BJ (cell line): ENCODE data around the gene IL9. TPM values are rescaled to one million over a fixed set of nuclear protein-coding genes. Genes with fewer than 3 reads are reported as not detected.

Source experiments
- CTCF ChIA-PET: fragments of 350-600 bp; formaldehyde crosslinking; extraction: SDS; loops from one replicate; lab custom pipeline; 2021; ENCODE audit warnings: antibody characterized with exemption, inconsistent platforms; lab: Yijun Ruan, JAX
- POLR2A ChIA-PET: fragments of 300-600 bp; sonication (Branson Sonifier 250); formaldehyde crosslinking; extraction: SDS; loops from one replicate; lab custom pipeline; 2021; ENCODE audit warnings: antibody characterized with exemption; lab: Charles Lee
- DNase-seq: peaks from one replicate; pipeline ENCODE4 v3.0.0-alpha.2; 2011; ENCODE audit warnings: low read depth
- H3K27me3 ChIP-seq: 2 replicates; pipeline ENCODE4 v1.6.0; 2011; ENCODE audit warnings: low read length; ENCODE audit not compliant: control insufficient read depth, insufficient read depth
- H3K36me3 ChIP-seq: 2 replicates; pipeline ENCODE4 v1.5.1; 2011; ENCODE audit warnings: low read length; ENCODE audit not compliant: control insufficient read depth, insufficient read depth
- H3K4me3 ChIP-seq: 2 replicates; pipeline ENCODE4 v1.5.1; 2011; ENCODE audit warnings: low read depth, mild to moderate bottlenecking, control low read depth, low read length
- polyA plus RNA-seq: library from polyadenylated mRNA; depleted of rRNA; stranded (reverse); fragments of >200 nt; gene quantifications from 2 replicates; pipeline ENCODE4 v1.2.3, GENCODE V29; 2011; rRNA removed
- TF ChIP-seq, protein P1 (sequence below): IDR thresholded peaks from 2 replicates; pipeline ENCODE4 v1.5.1; 2011; ENCODE audit warnings: low read depth, mild to moderate bottlenecking, control low read depth, inconsistent platforms, low read length, moderate library complexity; ENCODE audit not compliant: insufficient read depth

Gene IL9
- polyA plus RNA-seq, 1 experiment = not detected

DNA sequence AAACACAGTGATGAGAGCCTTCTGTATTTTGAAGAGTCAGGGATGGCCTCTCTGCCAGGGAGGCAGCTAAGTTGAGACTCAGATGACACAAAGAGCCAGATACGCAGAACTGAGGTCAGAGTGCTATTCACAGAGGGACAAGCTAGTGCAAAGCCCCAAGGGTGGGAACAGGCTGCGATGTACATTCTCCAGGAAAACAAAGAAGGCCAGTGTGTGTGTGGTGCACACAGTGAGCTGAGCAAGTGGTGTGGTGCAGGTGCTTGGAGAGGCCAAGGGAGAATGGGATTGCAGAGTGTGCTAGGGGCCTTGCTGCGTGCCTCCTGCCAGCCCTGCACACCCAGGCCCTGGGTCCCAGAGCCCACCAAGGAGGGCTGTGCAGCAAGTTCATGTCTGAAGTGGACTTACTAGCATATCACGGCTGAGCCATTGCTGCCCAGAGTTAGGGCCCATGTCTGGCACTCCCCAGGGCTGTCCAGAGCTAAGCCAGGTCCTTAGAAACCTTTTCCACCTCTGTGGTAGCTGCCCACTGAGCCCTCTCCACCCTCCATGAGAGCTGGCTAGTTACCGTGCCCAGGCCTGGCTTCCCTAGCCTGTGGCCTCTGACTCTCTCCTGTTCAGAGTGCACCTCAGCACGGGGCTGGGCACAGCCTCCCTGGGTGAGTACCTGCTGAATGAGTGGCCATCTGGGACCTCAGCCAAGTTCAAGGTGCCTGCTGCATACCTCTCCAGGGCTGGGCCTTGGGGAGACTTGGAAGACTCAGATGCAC, 51.9 kb downstream of the IL9 start:
- ChIA-PET POLR2A (no interaction called here), CTCF (interaction anchor here (0.9 to 2.5 kb wide), 2 partner anchors 9 to 282 kb away, joined by 3 to 10 read pairs; partner anchors contain the start of gene SLC25A48)
- TF ChIP-seq, protein P1, sequence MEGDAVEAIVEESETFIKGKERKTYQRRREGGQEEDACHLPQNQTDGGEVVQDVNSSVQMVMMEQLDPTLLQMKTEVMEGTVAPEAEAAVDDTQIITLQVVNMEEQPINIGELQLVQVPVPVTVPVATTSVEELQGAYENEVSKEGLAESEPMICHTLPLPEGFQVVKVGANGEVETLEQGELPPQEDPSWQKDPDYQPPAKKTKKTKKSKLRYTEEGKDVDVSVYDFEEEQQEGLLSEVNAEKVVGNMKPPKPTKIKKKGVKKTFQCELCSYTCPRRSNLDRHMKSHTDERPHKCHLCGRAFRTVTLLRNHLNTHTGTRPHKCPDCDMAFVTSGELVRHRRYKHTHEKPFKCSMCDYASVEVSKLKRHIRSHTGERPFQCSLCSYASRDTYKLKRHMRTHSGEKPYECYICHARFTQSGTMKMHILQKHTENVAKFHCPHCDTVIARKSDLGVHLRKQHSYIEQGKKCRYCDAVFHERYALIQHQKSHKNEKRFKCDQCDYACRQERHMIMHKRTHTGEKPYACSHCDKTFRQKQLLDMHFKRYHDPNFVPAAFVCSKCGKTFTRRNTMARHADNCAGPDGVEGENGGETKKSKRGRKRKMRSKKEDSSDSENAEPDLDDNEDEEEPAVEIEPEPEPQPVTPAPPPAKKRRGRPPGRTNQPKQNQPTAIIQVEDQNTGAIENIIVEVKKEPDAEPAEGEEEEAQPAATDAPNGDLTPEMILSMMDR = no peak
- DNase-seq = no peak
- H3K36me3 ChIP-seq = no peaks in the 10 kb centered on the region
- H3K27me3 ChIP-seq = no peaks in the 10 kb centered on the region; the same call in 1 of the 2 replicates
- no peak overlapping the region for H3K4me3 ChIP-seq

DNA sequence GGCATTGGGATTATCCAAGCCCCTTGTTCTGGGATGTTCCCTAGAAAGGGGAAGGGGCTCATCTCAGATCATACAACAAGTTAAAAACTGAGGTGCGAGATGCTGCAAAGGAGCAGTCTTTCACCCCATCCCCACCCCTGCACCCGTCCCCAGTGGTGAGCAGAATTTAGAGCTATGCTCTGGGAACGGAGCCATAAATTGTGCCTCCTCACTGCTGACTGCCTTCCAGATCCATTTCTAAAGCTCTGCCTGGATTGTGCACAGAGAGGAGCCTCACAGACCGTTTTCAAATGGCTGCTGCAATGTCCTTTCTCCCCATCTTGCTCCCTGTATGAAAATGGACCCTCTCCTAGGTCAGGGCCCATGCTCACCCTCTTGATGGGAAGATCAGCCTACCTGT, 52.9 kb downstream of the IL9 start:
- Histone ChIP-seq H3K27me3 (no peaks in the 10 kb centered on the region; the same call in 1 of the 2 replicates), H3K36me3 (no peaks in the 10 kb centered on the region), H3K4me3 (no peak overlapping the region)
- no peak for DNase-seq
- TF ChIP-seq, protein P1 = no peak
- CTCF ChIA-PET = interaction anchor here (2.5 kb wide), 1 partner anchor 8 kb away, joined by 10 read pairs; the partner anchor contains the start of gene SLC25A48
- POLR2A ChIA-PET = no interaction called here

Other genes starting within 250 kb of the IL9 start
- not detected in 2 replicates for gene SLC25A48, start 61.2 kb downstream of the IL9 start, polyA plus RNA-seq
- gene LECT2, start 59.1 kb upstream of the IL9 start, polyA plus RNA-seq = 0.10 TPM in 1 of 2 replicates, not detected in the other
- 987 and 1,228 TPM in 2 replicates for gene TGFBI, start 133.1 kb upstream of the IL9 start, polyA plus RNA-seq
- 34.3 and 66.8 TPM in 2 replicates for gene SMAD5, start 237.0 kb upstream of the IL9 start, polyA plus RNA-seq